Anterior cingulate cortex (tissue), 58 donors: ENCODE measurements around the gene PSMC2.
"Not testable (repeated sequence)": the region's sequence is repeated elsewhere in the genome, so short reads cannot be mapped to it uniquely, and the experiment has no call there.

Source experiments
- DNase-seq, 58 donors: peaks; one replicate each; lab custom pipeline; 2025; lab: John Stamatoyannopoulos, UW

The PSMC2 gene

DNA sequence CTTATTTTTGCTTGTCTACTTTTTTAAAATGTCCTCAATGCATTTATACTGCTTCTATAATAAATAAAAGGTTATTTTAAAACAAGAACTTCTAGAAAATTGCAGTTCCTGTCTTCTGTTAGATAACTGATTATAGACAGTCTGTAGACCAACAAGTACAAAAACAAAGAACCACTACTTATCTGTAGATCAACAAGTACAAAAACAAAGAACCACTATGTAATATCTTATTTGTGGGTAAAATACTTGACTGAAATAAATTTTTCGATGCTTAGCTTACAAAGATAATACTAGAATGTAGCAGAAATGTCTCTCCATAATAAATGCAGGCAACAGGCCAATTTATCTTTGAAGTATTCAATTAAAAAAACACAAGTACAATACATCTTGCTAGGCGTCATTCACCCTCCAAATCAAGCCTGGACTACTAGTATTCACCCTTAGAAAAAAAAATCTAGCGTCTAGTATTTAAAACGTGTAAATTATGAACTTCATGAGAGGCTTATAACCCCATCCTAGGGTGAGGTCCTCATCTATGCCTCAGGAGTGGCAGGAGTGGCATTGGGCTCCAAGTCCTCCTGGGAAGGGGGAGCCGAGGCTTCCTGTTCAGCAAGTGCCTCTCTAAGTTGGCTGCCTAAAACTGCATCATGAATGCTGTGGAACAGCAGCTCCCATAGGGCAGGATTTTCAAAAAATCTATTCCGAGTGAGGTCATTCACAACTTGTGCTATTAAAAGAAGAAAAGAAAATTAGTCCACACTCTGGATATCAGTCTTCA, 26.6 kb downstream of the PSMC2 start:
- no peak for DNase-seq

- no peak for DNase-seq
Measured at GRCh38 chr7:103379270-103379975, 32.0 kb downstream of the PSMC2 start.

- no peak for DNase-seq
Measured at GRCh38 chr7:103380395-103381191, 33.1 kb downstream of the PSMC2 start.

- DNase-seq, result no peak
Measured at GRCh38 chr7:103381280-103382031, 34.0 kb downstream of the PSMC2 start.

DNA sequence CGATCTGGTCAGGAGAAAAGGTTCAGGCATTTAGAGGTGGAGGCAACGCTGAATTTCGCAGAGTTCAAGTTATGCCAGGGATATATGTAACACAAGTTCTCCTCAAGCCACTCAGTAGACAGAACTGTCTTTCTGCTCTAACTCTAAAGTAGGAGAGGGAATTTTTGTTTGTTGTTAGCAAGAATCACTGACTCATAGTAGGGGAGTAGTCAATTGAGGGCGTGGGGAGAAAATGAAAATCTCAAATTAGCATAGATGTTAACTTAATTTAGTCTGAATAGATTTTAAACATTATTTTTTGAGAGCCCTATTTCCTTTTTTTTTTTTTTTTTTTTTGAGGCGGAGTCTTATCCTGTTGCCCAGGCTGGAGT, 34.6 kb downstream of the PSMC2 start:
- no peak for DNase-seq

GRCh38 chr7:103387242-103387641, 39.8 kb downstream of the PSMC2 start:
- DNase-seq, result no peak

DNA sequence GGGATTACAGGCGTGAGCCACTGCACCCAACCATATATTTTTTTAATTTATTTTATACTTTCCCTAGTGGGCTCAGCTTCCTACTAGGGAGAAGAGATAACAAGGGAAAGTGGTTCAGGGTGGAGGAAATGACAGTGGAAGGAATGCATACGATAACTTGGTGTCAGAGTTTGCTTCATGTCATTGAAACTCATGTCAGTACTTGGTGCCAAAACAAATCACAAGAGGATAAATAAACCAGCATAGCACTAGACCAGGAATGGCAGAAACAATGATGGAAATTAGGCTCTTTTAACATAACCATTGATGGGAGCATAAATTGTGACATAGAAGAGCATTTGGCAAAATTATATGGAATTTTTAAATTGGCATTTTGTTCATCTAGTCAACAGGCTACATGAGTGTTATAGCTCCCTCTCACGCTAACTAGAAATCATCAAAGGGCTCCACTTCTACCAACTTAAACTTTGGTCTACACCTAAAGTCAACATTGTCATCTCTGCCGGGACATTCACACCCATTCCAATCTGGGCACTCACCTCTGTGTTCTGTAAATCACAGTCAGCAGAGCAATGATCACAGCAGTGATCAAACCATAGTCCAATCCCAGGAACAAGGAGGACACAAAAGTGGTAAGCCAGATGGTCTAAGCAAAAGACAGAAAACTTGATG, 41.2 kb downstream of the PSMC2 start:
- no peak for DNase-seq

DNA sequence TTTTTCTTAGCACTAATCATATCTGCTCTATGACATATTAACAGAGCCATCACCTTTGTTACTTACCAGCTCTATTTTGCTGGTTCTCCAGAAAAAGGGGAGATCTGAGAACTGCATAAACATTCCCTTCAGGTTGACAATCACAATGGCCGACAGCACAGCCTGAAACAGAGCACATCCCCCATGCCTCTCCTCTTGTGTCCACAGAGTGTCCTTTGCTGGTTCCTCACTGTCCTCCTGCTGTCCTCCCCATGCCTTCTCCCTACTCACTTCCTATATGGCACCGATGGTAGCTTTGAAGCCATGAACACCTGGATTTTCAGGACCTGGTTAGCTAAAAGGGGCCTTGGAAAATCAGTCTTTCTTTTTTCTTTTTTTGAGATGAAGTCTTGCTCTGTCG, 41.8 kb downstream of the PSMC2 start:
- DNase-seq, result no peak

- DNase-seq, result no peak
Measured at GRCh38 chr7:103391150-103391549, 43.7 kb downstream of the PSMC2 start.

- DNase-seq, result no peak
Measured at GRCh38 chr7:103391976-103392375, 44.5 kb downstream of the PSMC2 start.

GRCh38 chr7:103394566-103394965, 47.1 kb downstream of the PSMC2 start:
- no peak for DNase-seq

DNA sequence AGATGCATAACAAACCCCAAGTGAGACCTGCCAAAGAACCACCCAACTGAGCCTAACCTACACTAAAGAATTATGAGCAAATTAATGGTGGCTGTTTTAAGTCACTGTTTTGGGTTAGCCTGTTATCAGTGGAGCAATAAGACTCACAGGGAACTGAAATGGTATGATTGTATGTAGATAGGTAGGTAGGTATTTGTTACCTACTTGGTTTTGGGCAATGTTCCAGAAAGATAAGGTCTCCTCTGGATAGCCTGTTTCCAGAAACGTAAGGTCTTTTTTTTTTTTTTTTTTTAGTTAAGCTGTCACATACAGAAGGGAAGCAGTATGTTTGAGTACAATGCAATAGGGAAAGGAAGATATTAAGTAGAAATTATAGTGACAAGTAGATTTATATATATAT, 47.6 kb downstream of the PSMC2 start:
- DNase-seq, result no peak

GRCh38 chr7:103396471-103396870, 49.0 kb downstream of the PSMC2 start:
- DNase-seq, result no peak

GRCh38 chr7:103398483-103399127, 51.2 kb downstream of the PSMC2 start:
- DNase-seq, result no peak

DNA sequence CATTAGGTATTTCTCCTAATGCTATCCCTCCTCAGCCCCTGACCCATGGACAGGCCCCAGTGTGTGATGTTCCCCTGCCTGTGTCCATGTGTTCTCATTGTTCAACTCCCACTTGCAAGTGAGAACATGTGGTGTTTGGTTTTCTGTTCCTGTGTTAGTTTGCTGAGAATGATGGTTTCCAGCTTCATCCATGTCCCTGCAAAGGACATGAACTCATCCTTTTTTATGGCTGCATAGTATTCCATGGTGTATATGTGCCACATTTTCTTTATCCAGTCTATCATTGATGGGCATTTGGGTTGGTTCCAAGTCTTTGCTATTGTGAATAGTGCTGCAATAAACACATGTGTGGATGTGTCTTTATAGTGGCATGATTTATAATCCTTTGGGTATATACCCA, 52.2 kb downstream of the PSMC2 start:
- not testable (repeated sequence) for DNase-seq

DNA sequence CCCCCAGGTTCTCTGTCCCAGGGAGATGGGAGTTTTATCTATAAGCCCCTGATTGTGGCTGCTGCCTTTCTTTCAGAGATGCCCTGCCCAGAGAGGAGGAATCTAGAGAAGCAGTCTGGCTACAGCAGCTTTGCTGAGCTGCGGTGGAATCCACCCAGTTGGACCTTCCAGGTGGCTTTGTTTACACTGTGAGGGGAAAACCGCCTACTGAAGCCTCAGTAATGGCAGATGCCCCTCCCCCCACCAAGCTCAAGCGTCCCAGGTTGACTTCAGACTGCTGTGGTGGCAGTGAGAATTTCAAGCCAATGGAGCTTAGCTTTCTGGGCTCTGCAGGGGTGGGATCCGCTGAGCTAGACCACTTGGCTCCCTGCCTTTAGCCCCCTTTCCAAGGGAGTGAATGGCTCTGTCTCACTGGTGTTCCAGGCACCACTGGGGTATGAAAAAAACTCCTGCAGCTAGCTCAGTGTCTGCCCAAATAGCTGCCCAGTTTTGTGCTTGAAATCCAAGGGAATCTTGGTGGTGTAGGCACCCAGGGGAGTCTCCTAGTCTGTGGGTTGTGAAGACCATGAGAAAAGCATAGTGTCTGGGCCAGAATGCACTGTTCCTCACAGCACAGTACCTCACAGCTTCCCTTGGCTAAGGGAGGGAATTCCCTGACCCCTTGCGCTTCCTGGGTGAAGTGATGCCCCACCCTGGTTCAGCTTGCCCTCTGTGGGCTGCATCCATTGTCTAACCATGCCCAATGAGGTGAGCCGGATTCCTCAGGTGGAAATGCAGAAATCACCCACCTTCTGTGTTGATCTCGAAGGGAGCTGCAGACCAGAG, 58.6 kb downstream of the PSMC2 start:
- DNase-seq, result not testable (repeated sequence)

DNA sequence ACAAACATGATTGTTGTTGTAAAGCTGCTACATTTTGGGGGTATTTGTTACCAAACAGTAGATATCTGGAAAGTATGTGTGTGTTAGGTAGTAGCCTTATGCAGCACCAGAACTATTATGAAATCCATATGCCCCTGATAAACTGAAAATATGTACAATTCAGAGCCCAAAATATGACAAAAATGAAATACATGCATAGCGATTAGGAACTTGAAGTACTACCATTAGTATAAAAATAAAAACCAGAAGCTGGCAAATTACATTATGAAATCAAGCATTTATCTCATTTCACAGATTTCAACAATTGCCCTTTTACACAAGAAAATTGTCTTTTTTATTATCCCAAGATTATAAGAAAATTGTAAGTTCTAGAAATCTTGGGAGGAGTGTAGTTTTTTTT, 64.7 kb downstream of the PSMC2 start:
- no peak for DNase-seq

- no peak for DNase-seq
Measured at GRCh38 chr7:103413407-103413806, 66.0 kb downstream of the PSMC2 start.

DNA sequence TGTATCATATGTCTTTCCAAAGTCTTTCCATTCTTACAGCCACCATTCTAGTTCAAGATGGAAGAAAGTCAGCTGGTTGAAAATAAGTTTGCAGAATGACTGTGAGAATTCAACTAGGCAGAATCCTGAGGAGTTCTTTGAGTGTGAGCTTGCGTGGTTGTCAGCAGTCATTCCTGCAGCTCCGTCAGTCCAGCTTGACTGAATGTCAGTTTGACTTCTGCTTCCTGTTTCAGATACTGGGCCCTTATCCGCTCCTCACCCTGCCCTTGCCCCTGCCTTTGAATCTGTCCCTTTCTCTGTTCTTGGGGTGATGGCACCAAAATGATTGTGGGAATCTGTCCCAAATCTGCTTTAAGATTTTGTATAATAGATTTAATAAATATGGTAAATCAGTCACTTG, 70.8 kb downstream of the PSMC2 start:
- DNase-seq, result no peak
